ENCODE results near the gene DOCK2.

The DOCK2 gene

GRCh38 chr5:169700611-169701010, 63.5 kb downstream of the DOCK2 start:
- Histone ChIP-seq H3K36me3 (ENCODE audit: control insufficient read depth, low read length) (peaks cover 92% of the 10 kb centered on the region), H3K4me3 (ENCODE audit: low read length) (no peak overlapping the region), H3K9me3 (ENCODE audit: control insufficient read depth, insufficient read depth, low read length) (no peaks in the 10 kb centered on the region), H4K20me1 (ENCODE audit: control insufficient read depth, insufficient read depth, low read depth, low read length) (no peaks in the 10 kb centered on the region), H3K27me3 (ENCODE audit: control insufficient read depth, low read length) (no peaks in the 10 kb centered on the region), H3K4me1 (ENCODE audit: control insufficient read depth, low read length) (peaks cover 5% of the 10 kb centered on the region; the same call in 1 of the 2 replicates), H3K4me2 (ENCODE audit: low read length) (no peak overlapping the region), H3K79me2 (ENCODE audit: control insufficient read depth, low read length) (no peaks in the 10 kb centered on the region), H3F3A (ENCODE audit: control insufficient read depth, insufficient read depth) (no peaks in the 10 kb centered on the region), H3K27ac (ENCODE audit: low read depth, low read length) (no peak overlapping the region), H3K9me2 (replicated peaks; ENCODE audit: control insufficient read depth, low read length) (no peaks in the 10 kb centered on the region)
- no peak for TF ChIP-seq EZH2phosphoT487 (IDR thresholded peaks at IDR 0.05; ENCODE audit: borderline replicate concordance, low read length)

GRCh38 chr5:169701910-169702451, 64.9 kb downstream of the DOCK2 start:
- no peaks in the 10 kb centered on the region for H3K9me3 ChIP-seq (ENCODE audit: control insufficient read depth, insufficient read depth, low read length)
- H3K79me2 ChIP-seq (ENCODE audit: control insufficient read depth, low read length) = no peaks in the 10 kb centered on the region
- no peak overlapping the region for H3K4me2 ChIP-seq (ENCODE audit: low read length)
- no peaks in the 10 kb centered on the region for H3K27me3 ChIP-seq (ENCODE audit: control insufficient read depth, low read length)
- TF ChIP-seq CTCF (IDR thresholded peaks at IDR 0.05; ENCODE audit: low read depth, low read length, poor library complexity, severe bottlenecking) (no peak), EZH2phosphoT487 (IDR thresholded peaks at IDR 0.05; ENCODE audit: borderline replicate concordance, low read length) (no peak)
- no peaks in the 10 kb centered on the region for H3F3A ChIP-seq (ENCODE audit: control insufficient read depth, insufficient read depth)
- H3K9me2 ChIP-seq (replicated peaks; ENCODE audit: control insufficient read depth, low read length) = no peaks in the 10 kb centered on the region
- H3K4me1 ChIP-seq (ENCODE audit: control insufficient read depth, low read length) = peaks cover 5% of the 10 kb centered on the region; the same call in 1 of the 2 replicates
- H4K20me1 ChIP-seq (ENCODE audit: control insufficient read depth, insufficient read depth, low read depth, low read length) = no peaks in the 10 kb centered on the region
- H3K27ac ChIP-seq (ENCODE audit: low read depth, low read length) = no peak overlapping the region
- H3K36me3 ChIP-seq (ENCODE audit: control insufficient read depth, low read length) = peaks cover 93% of the 10 kb centered on the region
- no peak overlapping the region for H3K4me3 ChIP-seq (ENCODE audit: low read length)

GRCh38 chr5:169702693-169703481, 65.8 kb downstream of the DOCK2 start:
- no peaks in the 10 kb centered on the region for H4K20me1 ChIP-seq (ENCODE audit: control insufficient read depth, insufficient read depth, low read depth, low read length)
- no peak overlapping the region for H3K27ac ChIP-seq (ENCODE audit: low read depth, low read length)
- no peak overlapping the region for H3K4me3 ChIP-seq (ENCODE audit: low read length)
- no peaks in the 10 kb centered on the region for H3K9me2 ChIP-seq (replicated peaks; ENCODE audit: control insufficient read depth, low read length)
- peaks cover 5% of the 10 kb centered on the region; the same call in 1 of the 2 replicates for H3K4me1 ChIP-seq (ENCODE audit: control insufficient read depth, low read length)
- TF ChIP-seq CTCF (IDR thresholded peaks at IDR 0.05; ENCODE audit: low read depth, low read length, poor library complexity, severe bottlenecking) = no peak
- no peak for TF ChIP-seq EZH2phosphoT487 (IDR thresholded peaks at IDR 0.05; ENCODE audit: borderline replicate concordance, low read length)
- no peaks in the 10 kb centered on the region for H3K79me2 ChIP-seq (ENCODE audit: control insufficient read depth, low read length)
- H3K36me3 ChIP-seq (ENCODE audit: control insufficient read depth, low read length) = peaks cover 93% of the 10 kb centered on the region
- H3F3A ChIP-seq (ENCODE audit: control insufficient read depth, insufficient read depth) = no peaks in the 10 kb centered on the region
- no peaks in the 10 kb centered on the region for H3K9me3 ChIP-seq (ENCODE audit: control insufficient read depth, insufficient read depth, low read length)
- no peaks in the 10 kb centered on the region for H3K27me3 ChIP-seq (ENCODE audit: control insufficient read depth, low read length)
- no peak overlapping the region for H3K4me2 ChIP-seq (ENCODE audit: low read length)

GRCh38 chr5:169703813-169704212, 66.7 kb downstream of the DOCK2 start:
- Histone ChIP-seq H3K9me3 (ENCODE audit: control insufficient read depth, insufficient read depth, low read length) (no peaks in the 10 kb centered on the region), H3F3A (ENCODE audit: control insufficient read depth, insufficient read depth) (no peaks in the 10 kb centered on the region), H3K27ac (ENCODE audit: low read depth, low read length) (no peak overlapping the region), H3K4me2 (ENCODE audit: low read length) (no peak overlapping the region), H3K4me3 (ENCODE audit: low read length) (no peak overlapping the region), H3K9me2 (replicated peaks; ENCODE audit: control insufficient read depth, low read length) (no peaks in the 10 kb centered on the region), H4K20me1 (ENCODE audit: control insufficient read depth, insufficient read depth, low read depth, low read length) (no peaks in the 10 kb centered on the region), H3K4me1 (ENCODE audit: control insufficient read depth, low read length) (peaks cover 5% of the 10 kb centered on the region; the same call in 1 of the 2 replicates), H3K36me3 (ENCODE audit: control insufficient read depth, low read length) (peaks cover 91% of the 10 kb centered on the region), H3K79me2 (ENCODE audit: control insufficient read depth, low read length) (no peaks in the 10 kb centered on the region), H3K27me3 (ENCODE audit: control insufficient read depth, low read length) (no peaks in the 10 kb centered on the region)
- no peak for TF ChIP-seq EZH2phosphoT487 (IDR thresholded peaks at IDR 0.05; ENCODE audit: borderline replicate concordance, low read length)
- TF ChIP-seq CTCF (IDR thresholded peaks at IDR 0.05; ENCODE audit: low read depth, low read length, poor library complexity, severe bottlenecking) = no peak

Measured in DOHH2 (cell line).